ENCODE data around the gene CBARP.
A peak's percentile ranks its signal among the peaks of the same experiment; 100 is the strongest.

Gene CBARP

DNA sequence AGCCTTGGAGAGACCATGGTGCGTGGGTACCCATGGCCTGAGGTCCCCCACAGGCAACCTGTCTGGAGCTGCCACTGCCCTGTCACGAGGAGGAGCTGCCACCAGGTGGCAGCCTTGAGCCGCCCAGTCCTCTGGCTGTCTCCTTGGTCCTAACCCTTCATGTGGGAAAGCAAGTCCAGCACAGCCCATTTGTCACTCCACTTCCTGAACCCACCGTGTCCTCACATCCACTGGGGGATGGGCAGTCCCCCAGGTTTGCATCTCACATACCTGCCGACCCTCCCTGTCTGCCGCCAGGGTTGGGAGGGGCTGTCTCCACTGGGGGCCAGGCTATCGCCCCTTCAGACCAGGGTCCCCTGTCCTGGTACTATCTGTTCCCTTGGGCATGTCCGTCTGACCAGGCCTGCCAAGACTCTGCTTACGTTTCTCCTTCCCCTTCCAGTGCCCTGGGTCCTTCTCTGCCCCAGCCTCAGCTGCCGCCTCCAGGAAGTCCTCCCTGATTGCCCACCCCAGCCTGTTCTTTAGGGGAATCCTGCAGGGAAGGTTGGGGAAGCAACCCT, 42.1 kb upstream of the CBARP start:
- Mint-ChIP-seq H3K4me3 (peak overlapping the region in 1 of 2 donors; percentile 41), H3K27me3 (peaks cover 18 to 19% of the 10 kb centered on the region in 2 donors), H3K27ac (peak overlapping the region; percentile 88), H3K4me1 (peaks cover 30 to 40% of the 10 kb centered on the region in 2 donors), H3K36me3 (peaks cover 34 to 40% of the 10 kb centered on the region in 2 donors), H3K9me3 (no peaks in the 10 kb centered on the region)
- DNase-seq (peak; percentile 70), ATAC-seq (replicated peaks) (peak; percentile 28 to 29)

- H3K27ac Mint-ChIP-seq = peak overlapping the region; percentile 88
- H3K9me3 Mint-ChIP-seq = no peaks in the 10 kb centered on the region
- peak overlapping the region in 1 of 2 donors; percentile 35 for H3K4me3 Mint-ChIP-seq
Measured at GRCh38 chr19:1278713-1279660, 41.2 kb upstream of the CBARP start.

DNA sequence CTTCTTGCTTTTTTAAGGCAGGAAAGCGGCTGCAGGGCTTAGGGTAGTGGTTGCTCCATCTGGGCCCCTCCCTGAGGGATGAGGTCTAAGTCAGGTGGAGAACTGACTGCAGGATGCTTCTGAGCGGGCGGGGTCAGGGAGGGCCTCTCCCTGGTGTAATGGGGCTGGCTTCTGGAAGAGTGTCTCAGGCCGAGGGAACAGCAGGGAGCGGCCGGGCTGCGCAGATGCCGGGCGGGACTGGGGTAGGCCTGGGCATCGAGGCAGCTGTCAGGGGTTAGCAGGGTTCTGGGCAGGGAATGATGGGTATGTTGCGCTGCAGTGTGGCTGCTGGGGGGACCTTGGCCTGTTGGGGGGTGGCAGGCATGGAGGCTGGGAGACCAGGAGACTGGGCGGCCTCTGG, 40.3 kb upstream of the CBARP start:
- no peaks in the 10 kb centered on the region for H3K9me3 Mint-ChIP-seq
- H3K27me3 Mint-ChIP-seq = peaks cover 4 to 8% of the 10 kb centered on the region in 2 donors
- no peak overlapping the region for H3K4me3 Mint-ChIP-seq
- ATAC-seq (replicated peaks) = no peak
- peaks cover 46 to 53% of the 10 kb centered on the region in 2 donors for H3K36me3 Mint-ChIP-seq
- H3K4me1 Mint-ChIP-seq = peaks cover 37 to 51% of the 10 kb centered on the region in 2 donors
- H3K27ac Mint-ChIP-seq = no peak overlapping the region
- no peak for DNase-seq

More at GRCh38 chr19:1278713-1279660, 41.2 kb upstream of the CBARP start:
- Mint-ChIP-seq H3K4me1 (peaks cover 31 to 43% of the 10 kb centered on the region in 2 donors), H3K27me3 (peaks cover 10% of the 10 kb centered on the region in 2 donors), H3K36me3 (peaks cover 38 to 46% of the 10 kb centered on the region in 2 donors)
- ATAC-seq (replicated peaks) (no peak), DNase-seq (no peak)

DNA sequence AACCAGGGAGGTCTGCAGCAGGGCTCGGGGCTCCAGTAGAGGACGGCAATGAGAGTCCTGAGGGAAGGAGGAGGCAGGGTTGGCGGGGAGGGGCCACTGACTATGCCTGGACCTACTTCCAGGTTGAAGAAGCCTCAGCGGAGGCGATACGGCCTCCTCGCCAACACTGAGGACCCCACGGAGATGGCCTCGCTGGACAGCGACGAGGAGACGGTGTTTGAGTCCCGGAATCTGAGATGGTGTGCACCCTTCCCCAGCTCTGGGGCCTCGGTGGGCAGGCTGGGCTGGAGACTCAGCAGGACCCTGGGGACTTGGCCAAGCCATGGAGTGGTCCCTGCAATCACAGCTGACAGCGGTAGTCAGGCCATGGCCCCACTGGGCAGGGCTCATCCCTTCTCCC, 39.3 kb upstream of the CBARP start:
- ATAC-seq (replicated peaks) (no peak), DNase-seq (no peak)
- peaks cover 41 to 62% of the 10 kb centered on the region in 2 donors for H3K4me1 Mint-ChIP-seq
- H3K4me3 Mint-ChIP-seq = peak overlapping the region; percentile 90 to 93
- H3K27ac Mint-ChIP-seq = peak overlapping the region; percentile 98
- peaks cover 54 to 61% of the 10 kb centered on the region in 2 donors for H3K36me3 Mint-ChIP-seq
- H3K9me3 Mint-ChIP-seq = no peaks in the 10 kb centered on the region
- H3K27me3 Mint-ChIP-seq = peaks cover 0 to 5% of the 10 kb centered on the region in 2 donors

DNA sequence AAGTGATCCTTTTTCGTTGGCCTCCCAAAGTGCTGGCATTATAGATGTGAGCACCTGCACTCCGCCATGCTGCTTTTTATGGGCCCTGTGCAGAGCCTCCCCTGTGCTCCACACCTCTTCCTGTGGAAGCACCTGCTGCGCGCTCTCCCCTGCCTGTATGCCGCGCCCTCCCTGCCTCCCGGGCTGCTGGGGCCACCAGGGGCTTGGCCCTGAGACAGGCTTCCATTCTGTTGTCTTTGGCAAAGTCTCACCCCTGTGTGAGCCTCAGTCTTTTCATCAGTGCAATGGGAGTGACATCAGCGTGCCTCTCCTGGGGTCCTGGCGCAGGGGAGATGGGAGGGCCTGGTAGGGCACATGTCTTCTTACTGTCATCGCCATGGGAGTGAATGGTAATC, 38.8 kb upstream of the CBARP start:
- peak overlapping the region; percentile 90 to 93 for H3K4me3 Mint-ChIP-seq
- peaks cover 0 to 2% of the 10 kb centered on the region in 2 donors for H3K27me3 Mint-ChIP-seq
- peaks cover 42 to 66% of the 10 kb centered on the region in 2 donors for H3K4me1 Mint-ChIP-seq
- no peak for ATAC-seq (replicated peaks)
- H3K27ac Mint-ChIP-seq = peak overlapping the region; percentile 98
- no peak for DNase-seq
- peaks cover 53 to 63% of the 10 kb centered on the region in 2 donors for H3K36me3 Mint-ChIP-seq
- no peaks in the 10 kb centered on the region for H3K9me3 Mint-ChIP-seq

GRCh38 chr19:1275976-1276627, 38.3 kb upstream of the CBARP start:
- DNase-seq (no peak), ATAC-seq (replicated peaks) (peak in 1 of 2 donors; percentile 66)
- H3K4me1 Mint-ChIP-seq = peaks cover 46 to 71% of the 10 kb centered on the region in 2 donors
- H3K27ac Mint-ChIP-seq = peak overlapping the region; percentile 98
- peak overlapping the region; percentile 90 to 93 for H3K4me3 Mint-ChIP-seq
- no peaks in the 10 kb centered on the region for H3K27me3 Mint-ChIP-seq
- no peaks in the 10 kb centered on the region for H3K9me3 Mint-ChIP-seq
- H3K36me3 Mint-ChIP-seq = peaks cover 58 to 65% of the 10 kb centered on the region in 2 donors

GRCh38 chr19:1275260-1275975, 37.6 kb upstream of the CBARP start, which contains the start of gene FAM174C:
FAM174C (plus strand) TSS chr19:1275530; CDS start chr19:1275550, 20 bp downstream.
- DNase-seq = peak; percentile 95
- Mint-ChIP-seq H3K36me3 (peaks cover 63 to 71% of the 10 kb centered on the region in 2 donors), H3K4me1 (peaks cover 51 to 76% of the 10 kb centered on the region in 2 donors)

GRCh38 chr19:1274852-1275259, 37.1 kb upstream of the CBARP start:
- peaks cover 50 to 76% of the 10 kb centered on the region in 2 donors for H3K4me1 Mint-ChIP-seq
- no peaks in the 10 kb centered on the region for H3K9me3 Mint-ChIP-seq
- DNase-seq (no peak), ATAC-seq (replicated peaks) (no peak)
- no peaks in the 10 kb centered on the region for H3K27me3 Mint-ChIP-seq
- H3K27ac Mint-ChIP-seq = peak overlapping the region; percentile 96
- H3K36me3 Mint-ChIP-seq = peaks cover 62 to 71% of the 10 kb centered on the region in 2 donors
- H3K4me3 Mint-ChIP-seq = peak overlapping the region; percentile 87 to 93

More at GRCh38 chr19:1275260-1275975, 37.6 kb upstream of the CBARP start, which contains the start of gene FAM174C:
- Mint-ChIP-seq H3K27me3 (no peaks in the 10 kb centered on the region), H3K9me3 (no peaks in the 10 kb centered on the region), H3K27ac (peak within 1 kb of the TSS; percentile 98), H3K4me3 (peak within 1 kb of the TSS; percentile 90 to 93)
- peak; percentile 88 to 90 for ATAC-seq (replicated peaks)

DNA sequence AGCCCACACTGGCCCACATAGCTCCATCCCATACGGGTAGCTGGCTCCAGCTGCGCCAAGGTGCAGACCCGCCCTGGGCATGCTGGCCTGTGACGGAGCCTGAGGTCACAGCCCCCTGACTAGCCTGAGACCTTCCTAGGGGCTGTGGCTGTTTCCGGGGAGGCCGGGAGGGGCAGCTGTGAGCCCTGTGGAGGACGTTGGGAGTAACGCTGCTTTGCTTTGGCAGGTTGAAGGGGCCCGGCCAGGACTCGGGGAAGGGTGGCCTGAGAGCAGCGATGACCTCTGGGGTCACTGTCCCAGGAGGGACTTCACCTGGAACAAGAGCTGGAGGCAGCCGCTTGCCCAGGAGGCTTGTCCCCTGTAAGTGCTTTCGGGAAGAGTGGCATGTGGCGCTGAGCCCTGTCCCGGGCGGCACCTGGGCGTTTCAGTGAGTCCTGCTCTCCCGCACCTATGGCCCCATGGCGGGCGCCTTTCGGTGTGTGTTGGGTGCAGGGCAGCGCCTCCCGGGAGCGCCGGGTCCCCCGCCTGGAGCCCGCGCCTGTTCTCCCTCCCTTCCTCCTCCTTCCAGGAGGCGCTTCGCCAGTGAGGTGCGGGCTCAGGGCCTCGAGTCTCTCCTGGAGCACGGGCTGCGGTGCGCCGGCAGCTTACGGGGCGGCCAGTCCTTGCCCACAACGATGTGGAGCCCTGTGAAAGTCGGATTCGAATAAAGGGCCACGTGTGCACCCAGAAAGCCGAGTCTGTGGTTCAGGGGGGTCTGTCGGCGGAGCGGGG, 36.5 kb upstream of the CBARP start:
- Mint-ChIP-seq H3K27me3 (no peaks in the 10 kb centered on the region), H3K4me3 (peak overlapping the region; percentile 87 to 93), H3K36me3 (peaks cover 58 to 67% of the 10 kb centered on the region in 2 donors), H3K4me1 (peaks cover 46 to 71% of the 10 kb centered on the region in 2 donors), H3K27ac (peak overlapping the region; percentile 96), H3K9me3 (no peaks in the 10 kb centered on the region)
- ATAC-seq (replicated peaks) = no peak
- no peak for DNase-seq

DNA sequence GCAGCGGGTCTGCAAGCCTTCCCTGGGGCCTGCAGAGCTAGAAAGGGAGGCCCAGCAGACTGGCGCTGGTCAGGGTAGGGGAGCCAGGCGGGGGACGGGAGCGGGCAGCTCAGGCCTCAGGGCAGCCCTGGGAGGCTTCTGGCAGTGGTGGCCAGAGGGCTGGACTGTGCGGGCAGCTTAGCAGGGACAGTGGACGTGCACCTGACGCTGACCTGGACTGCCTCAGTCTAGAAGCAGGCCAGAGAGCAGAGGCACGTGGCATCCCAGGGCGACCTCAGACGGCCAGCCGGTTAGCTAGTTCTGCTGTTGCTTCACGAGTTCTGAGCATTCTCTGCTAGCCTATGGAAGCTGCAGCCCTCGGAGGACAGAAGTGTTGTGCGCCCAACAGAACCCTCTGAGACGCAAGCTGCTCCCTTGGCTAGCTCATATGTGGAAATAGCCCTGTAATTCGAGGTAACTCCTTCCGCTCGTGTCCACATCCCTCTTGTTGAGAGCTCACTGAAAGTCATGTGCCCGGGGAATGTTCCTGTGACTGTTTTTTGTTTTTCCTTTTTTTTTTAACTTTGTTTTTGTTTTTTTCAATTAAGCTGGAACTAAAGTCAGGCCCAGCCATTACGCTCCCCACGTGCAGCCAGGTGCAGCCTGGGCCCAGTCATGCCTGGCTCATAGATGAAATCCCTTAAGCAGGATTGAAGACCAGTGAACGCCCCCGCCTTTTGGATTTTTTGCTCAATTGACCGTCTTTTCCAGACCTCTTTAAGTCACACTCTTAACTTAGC, 35.6 kb upstream of the CBARP start:
- peak overlapping the region; percentile 75 to 93 for H3K4me3 Mint-ChIP-seq
- H3K9me3 Mint-ChIP-seq = no peaks in the 10 kb centered on the region
- ATAC-seq (replicated peaks) = no peak
- peaks cover 55 to 65% of the 10 kb centered on the region in 2 donors for H3K36me3 Mint-ChIP-seq
- DNase-seq = no peak
- H3K27ac Mint-ChIP-seq = peak overlapping the region; percentile 84
- peaks cover 51 to 78% of the 10 kb centered on the region in 2 donors for H3K4me1 Mint-ChIP-seq
- no peaks in the 10 kb centered on the region for H3K27me3 Mint-ChIP-seq

- no peak for ATAC-seq (replicated peaks)
- DNase-seq = no peak
- H3K36me3 Mint-ChIP-seq = peaks cover 49 to 59% of the 10 kb centered on the region in 2 donors
- peak overlapping the region; percentile 25 for H3K27ac Mint-ChIP-seq
- peak overlapping the region; percentile 6 to 25 for H3K4me3 Mint-ChIP-seq
- H3K4me1 Mint-ChIP-seq = peaks cover 55 to 79% of the 10 kb centered on the region in 2 donors
- H3K9me3 Mint-ChIP-seq = no peaks in the 10 kb centered on the region
- no peaks in the 10 kb centered on the region for H3K27me3 Mint-ChIP-seq
Measured at GRCh38 chr19:1272423-1273262, 34.8 kb upstream of the CBARP start.
